GM20000 (cell line): ENCODE results near the gene CAB39.
A peak's percentile ranks its signal among the peaks of the same experiment; 100 is the strongest.

ENCODE experiments used
- DNase-seq: peaks from one replicate; pipeline ENCODE4 v3.0.0; 2012; ENCODE audit warnings: low spot score
- CTCF ChIP-seq: IDR thresholded peaks from 2 replicates; pipeline ENCODE4 v1.5.1; 2012; ENCODE audit warnings: mild to moderate bottlenecking, control low read depth; ENCODE audit errors: extremely low read depth, missing control alignments

Gene CAB39

GRCh38 chr2:230783101-230783500 lies 70.5 kb downstream of the CAB39 start:
- DNase-seq = no peak
- TF ChIP-seq CTCF = no peak

GRCh38 chr2:230784795-230785194 lies 72.2 kb downstream of the CAB39 start:
- DNase-seq = no peak
- TF ChIP-seq CTCF = no peak

GRCh38 chr2:230785346-230785745 lies 72.7 kb downstream of the CAB39 start:
- DNase-seq = no peak
- no peak for TF ChIP-seq CTCF

- no peak for DNase-seq
Measured at GRCh38 chr2:230787101-230787500, 74.5 kb downstream of the CAB39 start.

GRCh38 chr2:230788554-230789175 lies 76.0 kb downstream of the CAB39 start:
- DNase-seq = no peak
- TF ChIP-seq CTCF = no peak

More at GRCh38 chr2:230787101-230787500, 74.5 kb downstream of the CAB39 start:
- no peak for TF ChIP-seq CTCF

- TF ChIP-seq CTCF = no peak
- DNase-seq = no peak
Measured at GRCh38 chr2:230790981-230791380, 78.3 kb downstream of the CAB39 start.

- DNase-seq = peak; percentile 44
Measured at GRCh38 chr2:230793572-230794359, 81.1 kb downstream of the CAB39 start.

More at GRCh38 chr2:230793572-230794359, 81.1 kb downstream of the CAB39 start:
- TF ChIP-seq CTCF = no peak
